Karpas-422 (cell line): ENCODE data around the gene ST13. TPM values are rescaled to one million over a fixed set of nuclear protein-coding genes. Genes with fewer than 3 reads are reported as not detected.
"Not testable (repeated sequence)": the region's sequence is repeated elsewhere in the genome, so short reads cannot be mapped to it uniquely, and the experiment has no call there.

Source experiments
- DNase-seq: peaks from one replicate; pipeline ENCODE4 v3.0.0-alpha.2; 2015
- H2AFZ ChIP-seq: fragments of 200-600 bp; sonication (generic); 2 replicates; pipeline ENCODE4 v1.6.1; 2014; ENCODE audit warnings: antibody characterized with exemption, low read length, mixed read lengths
- H3K27ac ChIP-seq: fragments of 200-600 bp; sonication (generic); 2 replicates; pipeline ENCODE4 v1.5.1; 2014; ENCODE audit warnings: mild to moderate bottlenecking, low read length, moderate library complexity
- H3K27me3 ChIP-seq: fragments of 200-600 bp; sonication (generic); 2 replicates; pipeline ENCODE4 v1.6.1; 2014; ENCODE audit warnings: low read length, mixed read lengths
- H3K36me3 ChIP-seq: fragments of 200-600 bp; sonication (generic); 2 replicates; pipeline ENCODE4 v1.6.1; 2014; ENCODE audit warnings: low read length, mixed read lengths; ENCODE audit not compliant: insufficient read depth
- H3K4me1 ChIP-seq: fragments of 200-600 bp; sonication (generic); 2 replicates; pipeline ENCODE4 v1.6.1; 2014; ENCODE audit warnings: mild to moderate bottlenecking, low read length, mixed read lengths
- H3K4me2 ChIP-seq: fragments of 200-600 bp; sonication (generic); 2 replicates; pipeline ENCODE4 v1.6.1; 2014; ENCODE audit warnings: low read length, low read depth, mild to moderate bottlenecking; ENCODE audit not compliant: poor library complexity, severe bottlenecking
- H3K4me3 ChIP-seq: fragments of 200-600 bp; sonication (generic); 2 replicates; pipeline ENCODE4 v1.5.1; 2014; ENCODE audit warnings: mild to moderate bottlenecking, antibody characterized with exemption, low read length, mixed read lengths
- H3K79me2 ChIP-seq: fragments of 200-600 bp; sonication (generic); 2 replicates; pipeline ENCODE4 v1.6.1; 2014; ENCODE audit warnings: mild to moderate bottlenecking, low read length, mixed read lengths
- H3K9ac ChIP-seq: fragments of 200-600 bp; sonication (generic); 2 replicates; pipeline ENCODE4 v1.6.0; 2014; ENCODE audit warnings: low read length
- H3K9me2 ChIP-seq: fragments of 200-600 bp; sonication (generic), shearing (Covaris generic); replicated peaks from 2 replicates; pipeline ENCODE4 v1.6.0; 2014; ENCODE audit warnings: mild to moderate bottlenecking, low read length, moderate library complexity; ENCODE audit not compliant: insufficient read depth
- H3K9me3 ChIP-seq: fragments of 300-700, 200-600 bp; sonication (generic); 2 replicates; pipeline ENCODE4 v1.6.1; 2014; ENCODE audit warnings: low read length, mixed read lengths
- H4K20me1 ChIP-seq: fragments of 200-600 bp; sonication (generic); 2 replicates; pipeline ENCODE4 v1.6.1; 2014; ENCODE audit warnings: mild to moderate bottlenecking, antibody characterized with exemption, low read length, low read depth; ENCODE audit not compliant: insufficient read depth
- small RNA-seq: library from RNA; depleted of rRNA; stranded (forward); fragments of <200 nt; gene quantifications from one replicate; pipeline ENCODE3, GENCODE V24; 2014
- total RNA-seq: library from RNA; depleted of rRNA; stranded (reverse); fragments of >200 nt; shearing (Covaris generic); gene quantifications from 2 replicates; pipeline ENCODE4 v1.2.3, GENCODE V29; 2014; ENCODE audit warnings: low replicate concordance; rRNA removed

ST13 gene
- total RNA-seq, 1 experiment from 2014 or later: 130 TPM

- no peak overlapping the region for H2AFZ ChIP-seq
- no peak overlapping the region for H3K4me2 ChIP-seq
- H3K36me3 ChIP-seq: peaks cover 14% of the 10 kb centered on the region
- peaks cover 5% of the 10 kb centered on the region for H3K4me1 ChIP-seq
- no peak overlapping the region for H3K27ac ChIP-seq
- H3K27me3 ChIP-seq: no peaks in the 10 kb centered on the region
- H3K9ac ChIP-seq: no peak overlapping the region
- H3K9me2 ChIP-seq: no peaks in the 10 kb centered on the region
- H3K79me2 ChIP-seq: peaks cover 32% of the 10 kb centered on the region
- no peaks in the 10 kb centered on the region for H3K9me3 ChIP-seq
- H3K4me3 ChIP-seq: no peak overlapping the region
- no peak for DNase-seq
- no peaks in the 10 kb centered on the region for H4K20me1 ChIP-seq
Measured at GRCh38 chr22:40797427-40797826, 59.0 kb downstream of the ST13 start.

- peaks cover 28% of the 10 kb centered on the region for H3K36me3 ChIP-seq
Measured at GRCh38 chr22:40792451-40792850, 64.0 kb downstream of the ST13 start.

GRCh38 chr22:40791241-40791640 lies 65.2 kb downstream of the ST13 start:
- Histone ChIP-seq H2AFZ (no peak overlapping the region), H3K79me2 (peaks cover 12% of the 10 kb centered on the region), H3K4me3 (no peak overlapping the region), H3K4me2 (no peak overlapping the region), H4K20me1 (no peaks in the 10 kb centered on the region), H3K9me3 (no peaks in the 10 kb centered on the region), H3K27me3 (no peaks in the 10 kb centered on the region), H3K9ac (no peak overlapping the region), H3K9me2 (no peaks in the 10 kb centered on the region), H3K36me3 (peaks cover 24% of the 10 kb centered on the region), H3K4me1 (peaks cover 5% of the 10 kb centered on the region), H3K27ac (no peak overlapping the region)
- no peak for DNase-seq

More at GRCh38 chr22:40792451-40792850, 64.0 kb downstream of the ST13 start:
- no peaks in the 10 kb centered on the region for H4K20me1 ChIP-seq
- no peak overlapping the region for H2AFZ ChIP-seq
- H3K9me2 ChIP-seq: no peaks in the 10 kb centered on the region
- no peak overlapping the region for H3K27ac ChIP-seq
- no peak overlapping the region for H3K4me3 ChIP-seq
- DNase-seq: no peak
- H3K9ac ChIP-seq: no peak overlapping the region
- H3K27me3 ChIP-seq: no peaks in the 10 kb centered on the region
- peaks cover 5% of the 10 kb centered on the region for H3K4me1 ChIP-seq
- no peak overlapping the region for H3K4me2 ChIP-seq
- H3K79me2 ChIP-seq: peaks cover 19% of the 10 kb centered on the region
- no peaks in the 10 kb centered on the region for H3K9me3 ChIP-seq

GRCh38 chr22:40789131-40789530 lies 67.3 kb downstream of the ST13 start:
- Histone ChIP-seq H3K4me2 (no peak overlapping the region), H3K4me3 (no peak overlapping the region), H3K27me3 (no peaks in the 10 kb centered on the region), H2AFZ (no peak overlapping the region), H3K4me1 (peaks cover 5% of the 10 kb centered on the region), H3K9me3 (no peaks in the 10 kb centered on the region), H3K79me2 (peaks cover 9% of the 10 kb centered on the region), H3K36me3 (peaks cover 25% of the 10 kb centered on the region), H3K9me2 (no peaks in the 10 kb centered on the region), H3K9ac (no peak overlapping the region), H4K20me1 (no peaks in the 10 kb centered on the region), H3K27ac (no peak overlapping the region)
- no peak for DNase-seq

- H3K4me2 ChIP-seq: no peak overlapping the region
- H2AFZ ChIP-seq: no peak overlapping the region
- H3K79me2 ChIP-seq: peaks cover 22% of the 10 kb centered on the region
- H3K27me3 ChIP-seq: no peaks in the 10 kb centered on the region
- H3K4me3 ChIP-seq: no peak overlapping the region
- no peak overlapping the region for H3K27ac ChIP-seq
- H3K9ac ChIP-seq: no peak overlapping the region
- H3K36me3 ChIP-seq: peaks cover 20% of the 10 kb centered on the region
- DNase-seq: no peak
- no peaks in the 10 kb centered on the region for H3K9me3 ChIP-seq
- no peaks in the 10 kb centered on the region for H3K4me1 ChIP-seq
- no peaks in the 10 kb centered on the region for H3K9me2 ChIP-seq
- no peaks in the 10 kb centered on the region for H4K20me1 ChIP-seq
Measured at GRCh38 chr22:40782521-40782920, 73.9 kb downstream of the ST13 start.

GRCh38 chr22:40781749-40782148 lies 74.7 kb downstream of the ST13 start:
- H3K27me3 ChIP-seq, H3K27ac ChIP-seq, H4K20me1 ChIP-seq, H3K4me2 ChIP-seq, H2AFZ ChIP-seq, H3K9ac ChIP-seq, H3K9me3 ChIP-seq, H3K4me3 ChIP-seq, H3K4me1 ChIP-seq, H3K9me2 ChIP-seq, DNase-seq: not testable (repeated sequence)
- Histone ChIP-seq H3K36me3 (peaks cover 25% of the 10 kb centered on the region), H3K79me2 (peaks cover 22% of the 10 kb centered on the region)

Small RNA genes lying within 50 kb of the gene (small RNA-seq; reads per million reads assigned to genes)
- gene JTBP1 (not detected), gene MIR4766 (0.16 reads per million)

Other genes with a start within 250 kb of the ST13 start
- gene MRTFA, start 219.9 kb downstream of the ST13 start, total RNA-seq: 37.2 and 51.6 TPM in 2 replicates
- gene MCHR1, start 177.2 kb downstream of the ST13 start, total RNA-seq: not detected in 2 replicates
- 17.0 and 41.8 TPM in 2 replicates for gene SLC25A17, start 37.3 kb downstream of the ST13 start, total RNA-seq
- gene XPNPEP3, start 509 bp upstream of the ST13 start, total RNA-seq: 11.7 and 17.5 TPM in 2 replicates
- gene DNAJB7, start 5.5 kb upstream of the ST13 start, total RNA-seq: not detected in 2 replicates
- 57.5 and 86.1 TPM in 2 replicates for gene RBX1, start 94.7 kb upstream of the ST13 start, total RNA-seq
- 55.6 and 63.8 TPM in 2 replicates for gene EP300, start 236.0 kb upstream of the ST13 start, total RNA-seq